ENCODE data around the gene HOMER2.

- TF ChIP-seq CTCF (IDR thresholded peaks at IDR 0.05): no peak
- TF ChIP-seq POLR2A (IDR thresholded peaks at IDR 0.05): no peak
These were observed 56.5 kb downstream of the HOMER2 start for GRCh38 chr15:82895983-82896382.
